IMR-90 (cell line): ENCODE results near the gene MZT2A. TPM values are rescaled to one million over a fixed set of nuclear protein-coding genes. Genes with fewer than 3 reads are reported as not detected.
"Not testable (repeated sequence)": the region's sequence is repeated elsewhere in the genome, so short reads cannot be mapped to it uniquely, and the experiment has no call there.

Experiments
- ATAC-seq: fragments of 200-7000 bp; cut with Tn5 transposase; 2 replicates; pipeline ENCODE4 v1.9.1; 2020; ENCODE audit warnings: low read depth, mild to moderate bottlenecking, moderate library complexity
- Bru-seq: library from RNA; stranded (reverse); fragments of 400-500 nt; gene quantifications from one replicate; lab custom pipeline; 2021; lab: Mats Ljungman, UMichigan
- BruChase-seq, 2 experiments: library from RNA; stranded (reverse); fragments of 400-500 nt; gene quantifications; one replicate each; lab custom pipeline; 2021; lab: Mats Ljungman, UMichigan
- BruUV-seq: library from RNA; stranded (reverse); fragments of 400-500 nt; replicated peaks from 2 replicates; lab custom pipeline; 2021; lab: Mats Ljungman, UMichigan
- CTCF ChIA-PET: fragments of 300-600 bp; formaldehyde crosslinking; extraction: SDS; loops from one replicate; lab custom pipeline; 2021; ENCODE audit warnings: antibody characterized with exemption; lab: Yijun Ruan, JAX
- POLR2A ChIA-PET: fragments of 300-600 bp; sonication (Branson Sonifier 250); formaldehyde crosslinking; loops from one replicate; lab custom pipeline; 2022; ENCODE audit warnings: antibody characterized with exemption; ENCODE audit not compliant: unreplicated experiment; lab: Charles Lee
- DNase-seq: peaks from one replicate; pipeline ENCODE4 v3.0.0; 2013
- H2AFZ ChIP-seq: replicated peaks from 2 replicates; pipeline ENCODE3; 2013; ENCODE audit warnings: low read length, mild to moderate bottlenecking; ENCODE audit not compliant: poor library complexity
- H2AK5ac ChIP-seq: 2 replicates; pipeline ENCODE4 v1.6.1; 2013; ENCODE audit warnings: low read depth, low read length, inconsistent platforms
- H2AK9ac ChIP-seq: replicated peaks from 2 replicates; pipeline ENCODE3; 2013; ENCODE audit warnings: mild to moderate bottlenecking, low read depth, low read length, moderate library complexity; ENCODE audit not compliant: poor library complexity
- H2BK120ac ChIP-seq: 2 replicates; pipeline ENCODE4 v1.6.1; 2013; ENCODE audit warnings: low read depth, low read length, inconsistent platforms
- H2BK15ac ChIP-seq: 3 replicates; pipeline ENCODE4 v1.6.1; 2013; ENCODE audit warnings: low read depth, low read length, inconsistent platforms
- H2BK20ac ChIP-seq: 2 replicates; pipeline ENCODE4 v1.6.1; 2013; ENCODE audit warnings: low read depth, mild to moderate bottlenecking, inconsistent platforms, low read length, moderate library complexity
- H2BK5ac ChIP-seq: 2 replicates; pipeline ENCODE4 v1.6.1; 2013; ENCODE audit warnings: mild to moderate bottlenecking, low read depth, low read length, inconsistent platforms; ENCODE audit not compliant: poor library complexity, severe bottlenecking
- H3K14ac ChIP-seq: replicated peaks from 2 replicates; pipeline ENCODE4 v1.6.1; 2013; ENCODE audit warnings: low read depth, low read length, inconsistent platforms
- H3K18ac ChIP-seq: 2 replicates; pipeline ENCODE4 v1.6.1; 2013; ENCODE audit warnings: low read depth, low read length, control low read depth
- H3K23ac ChIP-seq: 2 replicates; pipeline ENCODE4 v1.6.1; 2013; ENCODE audit warnings: low read depth, low read length, inconsistent platforms
- H3K27ac ChIP-seq: 2 replicates; pipeline ENCODE4 v1.5.1; 2013; ENCODE audit warnings: mild to moderate bottlenecking, control low read depth, low read length; ENCODE audit not compliant: insufficient read depth
- H3K27me3 ChIP-seq: 2 replicates; pipeline ENCODE4 v1.6.1; 2013; ENCODE audit warnings: low read length; ENCODE audit not compliant: control insufficient read depth, insufficient read depth
- H3K36me3 ChIP-seq: 2 replicates; pipeline ENCODE4 v1.6.1; 2013; ENCODE audit warnings: low read length, mixed read lengths; ENCODE audit not compliant: control insufficient read depth, insufficient read depth
- H3K4ac ChIP-seq: 2 replicates; pipeline ENCODE4 v1.6.1; 2013; ENCODE audit warnings: low read depth, low read length, inconsistent platforms
- H3K4me1 ChIP-seq: 2 replicates; pipeline ENCODE4 v1.6.1; 2013; ENCODE audit warnings: low read length, mixed read lengths; ENCODE audit not compliant: control insufficient read depth, insufficient read depth
- H3K4me2 ChIP-seq: 2 replicates; pipeline ENCODE4 v1.6.1; 2013; ENCODE audit warnings: low read depth, mild to moderate bottlenecking, control low read depth, low read length, moderate library complexity
- H3K4me3 ChIP-seq: 2 replicates; pipeline ENCODE4 v1.5.1; 2013; ENCODE audit warnings: low read depth, mild to moderate bottlenecking, control low read depth, low read length, moderate library complexity; ENCODE audit not compliant: insufficient read depth
- H3K56ac ChIP-seq: 2 replicates; pipeline ENCODE4 v1.6.1; 2013; ENCODE audit warnings: low read length, inconsistent platforms; ENCODE audit not compliant: insufficient read depth; ENCODE audit errors: extremely low read depth
- H3K79me1 ChIP-seq, 2 experiments: 2 replicates each; pipeline ENCODE4 v1.6.1; 2013; ENCODE audit warnings: low read length in 2 of 2, inconsistent platforms in 1 of 2, low read depth in 1 of 2
- H3K9ac ChIP-seq: 2 replicates; pipeline ENCODE4 v1.6.1; 2013; ENCODE audit warnings: low read depth, low read length, control low read depth
- H3K9me1 ChIP-seq: 2 replicates; pipeline ENCODE4 v1.6.1; 2013; ENCODE audit warnings: low read length, inconsistent platforms; ENCODE audit not compliant: insufficient read depth
- H3K9me3 ChIP-seq: 2 replicates; pipeline ENCODE4 v1.6.1; 2013; ENCODE audit warnings: low read length; ENCODE audit not compliant: control insufficient read depth, insufficient read depth
- H4K20me1 ChIP-seq: 2 replicates; pipeline ENCODE4 v1.6.1; 2013; ENCODE audit warnings: low read length, inconsistent platforms; ENCODE audit not compliant: insufficient read depth
- H4K5ac ChIP-seq: 2 replicates; pipeline ENCODE4 v1.6.1; 2013; ENCODE audit warnings: mild to moderate bottlenecking, low read depth, low read length, control low read depth
- H4K8ac ChIP-seq, 2 experiments: 2 replicates each; pipeline ENCODE4 v1.6.1; 2013; ENCODE audit warnings: low read depth in 2 of 2, low read length in 2 of 2, control low read depth in 1 of 2, inconsistent platforms in 1 of 2
- H4K91ac ChIP-seq: 2 replicates; pipeline ENCODE4 v1.6.1; 2013; ENCODE audit warnings: low read depth, low read length, inconsistent platforms; ENCODE audit not compliant: insufficient read depth
- WGBS, 2 experiments: methylation state at CpG; one replicate each; pipeline versions ENCODE4 v1.1.5 to v1.1.7; 2013; ENCODE audit warnings: missing lambda C conversion rate in 2 of 2; ENCODE audit not compliant: insufficient read length in 1 of 2; ENCODE audit errors: extremely low coverage in 2 of 2; 5-methylcytosine and 5-hydroxymethylcytosine counted together
- dilution Hi-C: fragments of 300-500 bp; cut with HindIII; formaldehyde crosslinking; loops from one replicate; pipeline ENCODE4 v1.14.3; 2018; ENCODE audit warnings: low sequenced_read_pairs; ENCODE audit not compliant: unreplicated experiment
- in situ Hi-C: fragments of 300-500 bp; cut with MboI; formaldehyde crosslinking; loops from 3 replicates; pipeline ENCODE4 v1.14.3; 2019; ENCODE audit warnings: low sequenced_read_pairs, inconsistent platforms, mixed read lengths
- intact Hi-C: fragments of 100-400 bp; cut with micrococcal nuclease; formaldehyde crosslinking; loops from 2 replicates; pipeline ENCODE4 v1.10.0; 2022
- long read RNA-seq: library from polyadenylated mRNA; unstranded; transcript quantifications from one replicate; pipeline ENCODE4 v2.0.0, GENCODE V29; 2021; ENCODE audit not compliant: unreplicated experiment
- polyA plus RNA-seq, 3 experiments: library from polyadenylated mRNA; depleted of rRNA; stranded (reverse); fragments of >200 nt; gene quantifications; 2 replicates each; pipeline ENCODE4 v1.2.3, GENCODE V29; 2012; ENCODE audit warnings: low replicate concordance in 1 of 3
- total RNA-seq: library from RNA; depleted of rRNA; stranded (reverse); fragments of >200 nt; gene quantifications from 2 replicates; pipeline ENCODE4 v1.2.3, GENCODE V29; 2012; rRNA removed

MZT2A gene
- total RNA-seq, result 23.1 and 25.8 TPM in 2 replicates
- 82.3 and 139 TPM in 2 replicates for polyA plus RNA-seq (2012; rRNA removed)
- polyA plus RNA-seq (2012; cell fraction: cytosol; rRNA removed), result 325 and 338 TPM in 2 replicates
- 49.5 and 86.3 TPM in 2 replicates for polyA plus RNA-seq (2012; cell fraction: nucleus; rRNA removed; ENCODE audit: low replicate concordance)
- Bru-seq, nascent RNA, result percentile 61 among the genes with signal in this experiment
- BruChase-seq, experiment 1, labeled RNA remaining after a 6-hour chase, result percentile 63 among the genes with signal in this experiment
- BruChase-seq, experiment 2, labeled RNA remaining after a 2-hour chase, result percentile 56 among the genes with signal in this experiment
- long read RNA-seq, transcript MZT2A-201 (3 exons, 624 nt), result major isoform, 37 of 45 reads
- long read RNA-seq, partial matches to known transcripts, result 4 of 45 reads
- long read RNA-seq, other reads (novel, unspliced or antisense), result 3 of 45 reads

GRCh38 chr2:131492015-131492417, at the start of gene MZT2A:
TSS of gene MZT2A (minus strand) at chr2:131492397. CDS start at chr2:131492376, 21 bp downstream.
- H2BK20ac ChIP-seq, H3K36me3 ChIP-seq, POLR2A ChIA-PET, BruUV-seq, in situ Hi-C loops, H4K20me1 ChIP-seq, DNase-seq, H3K27me3 ChIP-seq, H3K4me1 ChIP-seq, H3K9me3 ChIP-seq, H2BK15ac ChIP-seq, H3K9me1 ChIP-seq, dilution Hi-C loops: not testable (repeated sequence)
- H3K9ac ChIP-seq, result peak within 1 kb of the TSS; percentile 85
- peak within 1 kb of the TSS; percentile 72 for H2BK5ac ChIP-seq
- H3K79me1 ChIP-seq, result peaks cover 3 to 57% of the 10 kb centered on the region in 2 experiments; a peak in 3 of 4 replicates
- peak within 1 kb of the TSS; percentile 83; the same call in 1 of the 2 replicates for H3K23ac ChIP-seq
- H3K27ac ChIP-seq, result peak within 1 kb of the TSS; percentile 74
- H4K8ac ChIP-seq, result peak within 1 kb of the TSS; percentile 86 to 96
- peak within 1 kb of the TSS; percentile 94 for H2AK9ac ChIP-seq
- H3K4ac ChIP-seq, result peak within 1 kb of the TSS; percentile 95
- ATAC-seq, result peak; percentile 10; the same call in 1 of the 2 replicates
- CTCF ChIA-PET, result interaction anchor here (0.5 kb wide), 1 partner anchor 1794 kb away, joined by 3 read pairs; no protein-coding TSS in a partner anchor
- peak within 1 kb of the TSS; percentile 82 for H4K5ac ChIP-seq
- H4K91ac ChIP-seq, result peak within 1 kb of the TSS; percentile 93
- H3K18ac ChIP-seq, result peak within 1 kb of the TSS; percentile 36
- peak within 1 kb of the TSS; percentile 81 for H2BK120ac ChIP-seq
- peak within 1 kb of the TSS; percentile 97 for H3K14ac ChIP-seq
- intact Hi-C loops, result loop anchor here (1.0 to 5.0 kb wide), 3 partner anchors 79 to 310 kb away; no protein-coding TSS in a partner anchor
- 3% methylated on average over 35 of the region's 53 CpGs; no CpG with 5 or more reads in 1 of the 2 experiments for WGBS, 2 experiments
- H3K56ac ChIP-seq, result peak within 1 kb of the TSS; percentile 52
- peak within 1 kb of the TSS; percentile 100 for H2AFZ ChIP-seq
- peak within 1 kb of the TSS; percentile 97 for H3K4me2 ChIP-seq
- peak within 1 kb of the TSS; percentile 92 for H2AK5ac ChIP-seq
- H3K4me3 ChIP-seq, result peak within 1 kb of the TSS; percentile 76

DNA sequence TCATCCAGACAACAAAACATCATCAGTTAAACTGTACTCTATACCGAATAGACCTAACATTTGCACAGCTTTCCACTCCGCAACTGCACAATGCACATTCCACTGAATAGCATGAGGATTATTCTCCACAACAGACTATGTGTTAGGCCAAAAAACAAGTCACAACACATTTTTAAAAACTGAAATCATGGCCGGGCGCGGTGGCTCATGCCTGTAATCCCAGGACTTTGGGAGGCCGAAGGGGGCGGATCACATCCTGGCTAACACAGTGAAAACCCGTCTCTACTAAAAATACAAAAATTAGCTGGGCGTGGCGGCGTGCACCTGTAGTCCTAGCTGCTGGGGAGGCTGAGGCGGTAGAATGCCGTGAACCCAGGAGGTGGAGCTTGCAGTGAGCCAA, 46.7 kb upstream of the MZT2A start:
- H4K91ac ChIP-seq, H3K14ac ChIP-seq, POLR2A ChIA-PET, H3K23ac ChIP-seq, H2AK5ac ChIP-seq, H2BK5ac ChIP-seq, H3K9ac ChIP-seq, H3K4me3 ChIP-seq, intact Hi-C loops, ATAC-seq, in situ Hi-C loops, H3K9me3 ChIP-seq, H2BK120ac ChIP-seq, H3K56ac ChIP-seq, H3K79me1 ChIP-seq, H2AK9ac ChIP-seq, H2BK20ac ChIP-seq, H4K20me1 ChIP-seq, H3K4me2 ChIP-seq, H3K27me3 ChIP-seq, H3K18ac ChIP-seq, H3K36me3 ChIP-seq, H3K9me1 ChIP-seq, BruUV-seq, dilution Hi-C loops, DNase-seq, H4K8ac ChIP-seq, H3K27ac ChIP-seq, CTCF ChIA-PET, H3K4me1 ChIP-seq, H4K5ac ChIP-seq, H2BK15ac ChIP-seq, H3K4ac ChIP-seq, H2AFZ ChIP-seq: not testable (repeated sequence)
- WGBS, 2 experiments, result 100% methylated on average over 1 of the region's 13 CpGs; no CpG with 5 or more reads in 1 of the 2 experiments
